ENCODE results near the gene RPA3. TPM values are rescaled to one million over a fixed set of nuclear protein-coding genes. Genes with fewer than 3 reads are reported as not detected.

RPA3 gene
- total RNA-seq, 2 experiments from 2014 or later = 32.9 to 36.5 TPM

DNA sequence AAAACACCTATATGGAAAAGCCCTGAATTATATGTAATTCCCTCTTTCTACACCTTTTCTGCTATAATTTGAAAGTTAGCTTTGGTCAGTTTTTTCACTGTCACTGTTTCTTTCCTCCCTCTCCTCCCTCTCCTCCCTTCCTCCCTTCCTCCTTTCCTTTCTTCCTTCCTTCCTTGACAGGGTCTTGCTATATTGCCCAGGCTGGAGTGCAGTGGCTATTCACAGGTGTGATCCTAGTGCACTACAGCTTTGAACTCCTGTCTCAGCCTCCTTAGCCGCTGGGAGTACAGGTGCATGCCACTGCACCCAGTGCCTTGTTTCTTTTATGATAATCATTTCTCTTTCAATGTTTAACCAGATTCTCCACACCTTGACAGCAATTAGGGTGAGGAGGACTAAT, 100.0 kb downstream of the RPA3 start:
- H3K36me3 Mint-ChIP-seq (ENCODE audit: low read depth) = no peaks in the 10 kb centered on the region
- no peaks in the 10 kb centered on the region for H3K9me3 ChIP-seq (ENCODE audit: control insufficient read depth in 1 of 2, insufficient read depth in 1 of 2, low read length in 2 of 2)
- no peak overlapping the region for H3K27ac Mint-ChIP-seq
- H3K4me1 Mint-ChIP-seq (ENCODE audit: low read depth) = peaks cover 5% of the 10 kb centered on the region
- H3K4me3 ChIP-seq (ENCODE audit: low read length) = no peak overlapping the region
- POLR2A ChIA-PET = no interaction called here
- CTCF ChIA-PET = no interaction called here
- H3K4me3 Mint-ChIP-seq = no peak overlapping the region
- ATAC-seq (ENCODE audit: poor library complexity) (no peak), DNase-seq (no peak)
- no peaks in the 10 kb centered on the region for H3K36me3 ChIP-seq (ENCODE audit: insufficient read depth, low read length)
- intact Hi-C loops (cut with DNase I, micrococcal nuclease) = no loop called here
- H3K27me3 Mint-ChIP-seq = no peaks in the 10 kb centered on the region
- no peaks in the 10 kb centered on the region for H3K27me3 ChIP-seq (ENCODE audit: control insufficient read depth in 1 of 2, insufficient read depth in 2 of 2, low read length in 2 of 2)
- H3K4me1 ChIP-seq (ENCODE audit: insufficient read depth, low read length) = no peaks in the 10 kb centered on the region
- no peak overlapping the region for H3K27ac ChIP-seq (ENCODE audit: low read depth in 1 of 2, low read length in 2 of 2)
- H3K9me3 Mint-ChIP-seq = no peaks in the 10 kb centered on the region
- TF ChIP-seq, protein P1, sequence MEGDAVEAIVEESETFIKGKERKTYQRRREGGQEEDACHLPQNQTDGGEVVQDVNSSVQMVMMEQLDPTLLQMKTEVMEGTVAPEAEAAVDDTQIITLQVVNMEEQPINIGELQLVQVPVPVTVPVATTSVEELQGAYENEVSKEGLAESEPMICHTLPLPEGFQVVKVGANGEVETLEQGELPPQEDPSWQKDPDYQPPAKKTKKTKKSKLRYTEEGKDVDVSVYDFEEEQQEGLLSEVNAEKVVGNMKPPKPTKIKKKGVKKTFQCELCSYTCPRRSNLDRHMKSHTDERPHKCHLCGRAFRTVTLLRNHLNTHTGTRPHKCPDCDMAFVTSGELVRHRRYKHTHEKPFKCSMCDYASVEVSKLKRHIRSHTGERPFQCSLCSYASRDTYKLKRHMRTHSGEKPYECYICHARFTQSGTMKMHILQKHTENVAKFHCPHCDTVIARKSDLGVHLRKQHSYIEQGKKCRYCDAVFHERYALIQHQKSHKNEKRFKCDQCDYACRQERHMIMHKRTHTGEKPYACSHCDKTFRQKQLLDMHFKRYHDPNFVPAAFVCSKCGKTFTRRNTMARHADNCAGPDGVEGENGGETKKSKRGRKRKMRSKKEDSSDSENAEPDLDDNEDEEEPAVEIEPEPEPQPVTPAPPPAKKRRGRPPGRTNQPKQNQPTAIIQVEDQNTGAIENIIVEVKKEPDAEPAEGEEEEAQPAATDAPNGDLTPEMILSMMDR (IDR thresholded peaks at IDR 0.05) = no peak

DNA sequence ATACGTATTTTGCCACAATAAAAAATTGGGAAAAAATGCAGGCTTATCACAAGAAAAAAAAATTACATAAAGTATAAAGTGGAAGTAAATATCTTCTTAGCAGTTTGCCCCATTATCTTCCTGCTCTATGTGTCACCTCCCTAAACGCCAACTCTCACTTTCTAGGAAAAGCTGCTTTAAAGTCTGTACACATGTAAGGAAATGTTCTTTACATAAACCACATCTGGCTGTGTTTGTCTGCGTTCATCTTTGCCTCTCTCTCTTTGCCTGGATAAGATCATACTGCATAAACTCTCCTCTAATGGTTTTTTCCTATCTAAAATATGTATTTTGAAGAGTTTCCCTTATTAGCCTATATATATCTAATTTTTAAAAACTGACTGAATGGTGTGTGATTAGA, 100.9 kb downstream of the RPA3 start:
- Mint-ChIP-seq H3K36me3 (ENCODE audit: low read depth) (no peaks in the 10 kb centered on the region), H3K4me1 (ENCODE audit: low read depth) (peaks cover 5% of the 10 kb centered on the region), H3K27ac (no peak overlapping the region), H3K4me3 (no peak overlapping the region), H3K27me3 (no peaks in the 10 kb centered on the region), H3K9me3 (no peaks in the 10 kb centered on the region)
- ChIA-PET CTCF (no interaction called here), POLR2A (no interaction called here)
- Histone ChIP-seq H3K36me3 (ENCODE audit: insufficient read depth, low read length) (no peaks in the 10 kb centered on the region), H3K4me1 (ENCODE audit: insufficient read depth, low read length) (no peaks in the 10 kb centered on the region), H3K4me3 (ENCODE audit: low read length) (no peak overlapping the region), H3K27ac (ENCODE audit: low read depth in 1 of 2, low read length in 2 of 2) (no peak overlapping the region), H3K9me3 (ENCODE audit: control insufficient read depth in 1 of 2, insufficient read depth in 1 of 2, low read length in 2 of 2) (no peaks in the 10 kb centered on the region), H3K27me3 (ENCODE audit: control insufficient read depth in 1 of 2, insufficient read depth in 2 of 2, low read length in 2 of 2) (no peaks in the 10 kb centered on the region)
- intact Hi-C loops (cut with DNase I, micrococcal nuclease) = no loop called here
- TF ChIP-seq, protein P1 (IDR thresholded peaks at IDR 0.05) = no peak
- no peak for ATAC-seq (ENCODE audit: poor library complexity)
- DNase-seq = no peak

DNA sequence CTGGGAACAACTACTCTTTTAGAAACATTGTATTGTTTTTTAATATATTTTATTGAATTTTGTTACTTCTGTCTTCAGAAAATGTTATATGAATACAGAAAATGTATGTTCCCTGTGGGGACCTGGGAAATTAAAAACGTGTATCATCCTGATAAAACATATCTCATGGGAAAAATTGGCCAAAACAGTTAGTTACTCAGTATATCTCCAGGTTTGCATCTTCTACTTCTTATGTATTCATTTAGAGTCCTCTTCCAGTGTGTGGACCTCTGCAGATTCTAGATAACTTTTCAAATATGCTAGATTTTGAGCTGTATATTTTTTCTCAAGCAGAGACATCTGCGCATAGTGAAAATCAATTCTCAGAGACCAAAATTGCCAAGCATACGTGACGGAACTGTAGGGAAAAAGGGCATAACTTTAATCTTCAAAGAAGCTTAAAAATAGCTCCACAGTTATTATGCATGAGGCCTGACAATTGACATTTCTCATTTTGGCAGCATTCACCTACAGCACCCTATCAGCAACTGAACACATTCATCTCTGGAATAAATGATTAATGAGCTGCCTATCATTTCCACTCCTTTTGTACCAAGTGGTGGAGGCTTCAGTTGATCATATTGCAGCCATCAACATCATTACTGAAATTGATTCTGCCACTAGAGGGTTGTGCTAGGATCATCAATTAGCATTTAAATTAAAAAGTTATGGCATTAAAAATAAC, 104.2 kb downstream of the RPA3 start:
- Histone ChIP-seq H3K27ac (ENCODE audit: low read depth in 1 of 2, low read length in 2 of 2) (no peak overlapping the region), H3K36me3 (ENCODE audit: insufficient read depth, low read length) (no peaks in the 10 kb centered on the region), H3K4me1 (ENCODE audit: insufficient read depth, low read length) (no peaks in the 10 kb centered on the region), H3K27me3 (ENCODE audit: control insufficient read depth in 1 of 2, insufficient read depth in 2 of 2, low read length in 2 of 2) (no peaks in the 10 kb centered on the region), H3K9me3 (ENCODE audit: control insufficient read depth in 1 of 2, insufficient read depth in 1 of 2, low read length in 2 of 2) (no peaks in the 10 kb centered on the region), H3K4me3 (ENCODE audit: low read length) (no peak overlapping the region)
- Mint-ChIP-seq H3K4me3 (no peak overlapping the region), H3K9me3 (no peaks in the 10 kb centered on the region), H3K27ac (no peak overlapping the region), H3K4me1 (ENCODE audit: low read depth) (peaks cover 5% of the 10 kb centered on the region), H3K27me3 (no peaks in the 10 kb centered on the region), H3K36me3 (ENCODE audit: low read depth) (no peaks in the 10 kb centered on the region)
- POLR2A ChIA-PET = no interaction called here
- ATAC-seq (ENCODE audit: poor library complexity) (no peak), DNase-seq (no peak)
- CTCF ChIA-PET = no interaction called here
- intact Hi-C loops (cut with DNase I, micrococcal nuclease) = no loop called here
- TF ChIP-seq, protein P1 (IDR thresholded peaks at IDR 0.05) = no peak

Data from CD4-positive, alpha-beta T cell (primary cell).